Measurements from ENCODE around the gene PFAS. TPM values are rescaled to one million over a fixed set of nuclear protein-coding genes. Genes with fewer than 3 reads are reported as not detected.

PFAS gene
- total RNA-seq, 1 donor from 2014 or later, result 117 TPM

DNA sequence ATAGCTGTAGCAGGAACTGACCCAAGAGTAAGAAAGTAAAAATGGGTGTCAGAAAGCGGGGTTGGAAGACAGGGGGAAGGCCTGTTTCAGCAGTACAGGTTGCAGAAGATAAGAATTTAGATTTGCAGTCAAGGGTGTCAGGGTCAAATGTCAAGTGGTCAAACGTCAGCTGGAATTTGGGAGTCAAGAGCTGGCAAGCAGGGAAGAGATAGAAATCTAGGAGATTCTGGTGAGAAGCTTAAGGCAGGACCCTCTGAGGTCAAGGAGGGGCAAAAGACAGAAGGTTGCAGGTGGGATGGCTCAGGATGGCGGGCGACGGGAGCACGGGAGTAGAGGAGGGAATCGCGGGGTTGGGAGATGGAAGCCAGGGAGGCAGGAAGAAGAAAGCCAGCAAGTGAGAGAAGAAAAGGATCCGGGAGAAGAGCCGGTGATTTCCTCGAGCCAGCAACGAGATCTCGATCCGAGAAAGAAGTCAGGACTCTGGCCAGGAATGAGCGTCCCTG lies 45.8 kb downstream of the PFAS start:
- H3K4me3 Mint-ChIP-seq, result peak overlapping the region; percentile 92
- peak overlapping the region; percentile 93 for H3K27ac Mint-ChIP-seq
- H3K27me3 Mint-ChIP-seq, result no peaks in the 10 kb centered on the region
- H3K36me3 Mint-ChIP-seq, result no peaks in the 10 kb centered on the region
- no peak for TF ChIP-seq CTCF (conservative IDR thresholded peaks at IDR 0.05)
- DNase-seq (ENCODE audit: extremely low spot score, unreplicated experiment), result no peak
- H3K4me1 Mint-ChIP-seq (ENCODE audit: unreplicated experiment), result peaks cover 17% of the 10 kb centered on the region
- H3K9me3 Mint-ChIP-seq, result no peaks in the 10 kb centered on the region

DNA sequence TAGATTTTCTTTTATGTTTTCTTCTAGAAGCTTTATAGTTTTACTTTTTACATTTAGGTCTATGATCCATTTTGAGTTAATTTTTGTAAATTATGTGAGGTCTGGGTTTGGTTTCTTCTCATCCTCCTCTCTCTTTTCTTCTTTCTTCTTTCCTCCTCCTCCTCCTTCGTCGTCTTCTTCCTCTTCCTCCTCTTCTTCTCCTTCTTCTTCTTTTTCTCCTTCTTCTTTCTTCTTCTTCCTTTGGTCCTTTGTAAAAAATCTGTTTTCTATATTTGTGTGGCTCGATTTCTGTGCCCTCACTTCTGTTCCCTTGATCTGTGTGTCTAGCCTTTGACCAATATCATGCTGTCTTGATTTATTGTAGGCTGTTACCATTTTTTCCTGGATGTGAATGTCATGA lies 51.1 kb downstream of the PFAS start:
- peak overlapping the region; percentile 12 for H3K4me3 Mint-ChIP-seq
- H3K9me3 Mint-ChIP-seq, result no peaks in the 10 kb centered on the region
- no peak for DNase-seq (ENCODE audit: extremely low spot score, unreplicated experiment)
- H3K36me3 Mint-ChIP-seq, result no peaks in the 10 kb centered on the region
- no peak for TF ChIP-seq CTCF (conservative IDR thresholded peaks at IDR 0.05)
- H3K27me3 Mint-ChIP-seq, result no peaks in the 10 kb centered on the region
- H3K4me1 Mint-ChIP-seq (ENCODE audit: unreplicated experiment), result peaks cover 13% of the 10 kb centered on the region
- peak overlapping the region; percentile 19 for H3K27ac Mint-ChIP-seq

DNA sequence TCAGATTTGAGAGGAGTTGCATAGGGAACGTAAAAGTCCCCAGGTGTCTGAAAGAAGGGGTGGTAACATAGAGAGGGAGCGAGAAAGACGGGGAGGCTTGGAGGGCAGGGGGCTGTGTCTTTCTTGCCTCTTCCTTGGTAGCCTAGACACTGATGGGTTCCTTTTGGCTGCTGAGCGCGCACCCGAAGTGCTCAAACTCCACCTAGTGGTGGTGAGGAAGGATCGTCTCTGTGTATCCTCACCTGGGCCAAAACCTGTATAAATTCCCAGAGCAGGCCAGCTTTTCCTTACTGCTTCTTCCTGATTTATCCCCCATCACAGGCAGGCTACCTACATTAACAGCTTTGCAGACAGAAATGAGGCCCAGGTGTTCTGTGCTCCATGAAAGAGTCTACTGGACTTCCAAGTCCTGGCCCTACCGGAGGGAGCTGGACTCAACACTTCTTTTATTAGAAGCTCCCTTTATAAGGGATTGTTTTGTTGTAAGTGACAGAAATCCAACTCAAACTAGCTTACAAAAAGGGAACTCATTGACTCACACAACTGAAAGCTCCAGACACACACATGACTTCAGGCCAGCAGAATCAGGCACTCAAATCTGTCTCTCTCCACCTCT lies 51.6 kb downstream of the PFAS start:
- TF ChIP-seq CTCF (conservative IDR thresholded peaks at IDR 0.05), result peak; percentile 88
- Mint-ChIP-seq H3K4me1 (ENCODE audit: unreplicated experiment) (peaks cover 13% of the 10 kb centered on the region), H3K36me3 (no peaks in the 10 kb centered on the region), H3K27me3 (no peaks in the 10 kb centered on the region), H3K9me3 (no peaks in the 10 kb centered on the region), H3K27ac (peak overlapping the region; percentile 19), H3K4me3 (peak overlapping the region; percentile 12)
- DNase-seq (ENCODE audit: extremely low spot score, unreplicated experiment), result no peak

DNA sequence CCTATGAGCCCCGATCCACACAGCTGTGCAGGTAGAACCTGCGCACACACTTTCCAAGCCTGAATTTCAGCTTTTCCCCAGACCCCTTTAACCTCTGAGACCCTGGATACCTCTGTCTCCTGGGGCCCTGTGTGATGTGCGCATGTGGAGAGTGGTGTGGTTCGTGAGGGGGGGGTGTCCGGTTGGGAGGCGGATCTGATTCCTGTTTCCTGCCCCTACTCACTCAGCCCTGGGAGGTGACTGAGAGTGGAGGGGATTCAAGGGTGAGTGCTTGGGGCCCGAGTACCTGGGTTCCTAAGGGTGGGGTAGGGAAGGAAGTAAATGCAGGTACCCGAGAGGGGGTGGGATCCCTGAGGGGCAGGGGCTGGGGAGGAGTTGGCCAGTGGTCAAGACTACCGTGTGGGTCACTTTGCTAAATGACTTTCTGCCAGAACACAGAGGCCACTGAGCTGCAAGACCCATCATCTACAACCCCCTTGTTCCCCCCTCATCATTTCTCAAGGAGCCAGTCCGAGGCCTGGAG lies 61.6 kb downstream of the PFAS start:
- H3K27ac Mint-ChIP-seq, result no peak overlapping the region
- TF ChIP-seq CTCF (conservative IDR thresholded peaks at IDR 0.05), result no peak
- peaks cover 50% of the 10 kb centered on the region for H3K27me3 Mint-ChIP-seq
- no peak overlapping the region for H3K4me3 Mint-ChIP-seq
- DNase-seq (ENCODE audit: extremely low spot score, unreplicated experiment), result no peak
- H3K9me3 Mint-ChIP-seq, result no peaks in the 10 kb centered on the region
- no peaks in the 10 kb centered on the region for H3K36me3 Mint-ChIP-seq
- H3K4me1 Mint-ChIP-seq (ENCODE audit: unreplicated experiment), result peaks cover 4% of the 10 kb centered on the region

DNA sequence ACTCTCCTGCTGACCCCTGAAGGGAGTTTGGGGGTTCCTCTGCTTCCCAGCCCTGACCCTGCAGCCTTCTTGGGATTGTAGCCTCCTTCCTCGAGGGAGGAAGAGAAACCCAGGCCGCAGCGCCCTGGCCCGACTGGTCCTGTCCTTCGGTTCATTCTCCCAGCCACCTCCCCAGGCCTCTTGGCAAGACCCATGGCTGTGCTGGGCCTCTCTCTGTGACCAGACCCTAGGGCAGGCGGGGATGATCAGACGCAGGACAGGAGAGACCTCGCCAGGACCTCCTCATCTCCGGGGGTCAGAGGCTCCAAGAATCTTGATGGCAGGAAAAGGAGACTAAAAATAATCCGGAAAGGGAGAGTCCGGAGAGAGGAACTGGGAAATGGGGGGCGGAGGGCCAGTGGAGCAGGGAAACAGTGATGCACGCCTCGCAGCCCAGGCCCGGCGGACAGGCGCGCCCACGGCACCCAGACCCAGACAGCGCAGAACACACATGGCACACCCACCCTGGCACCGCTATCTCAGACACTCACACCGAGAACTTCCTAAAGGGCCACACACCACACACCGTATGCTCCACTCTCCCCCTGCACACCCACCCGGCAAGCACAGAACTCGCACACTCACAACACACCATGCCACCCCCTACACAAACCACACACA lies 62.2 kb downstream of the PFAS start:
- H3K9me3 Mint-ChIP-seq, result no peaks in the 10 kb centered on the region
- peaks cover 56% of the 10 kb centered on the region for H3K27me3 Mint-ChIP-seq
- no peaks in the 10 kb centered on the region for H3K36me3 Mint-ChIP-seq
- H3K4me3 Mint-ChIP-seq, result no peak overlapping the region
- H3K27ac Mint-ChIP-seq, result no peak overlapping the region
- no peak for DNase-seq (ENCODE audit: extremely low spot score, unreplicated experiment)
- peaks cover 4% of the 10 kb centered on the region for H3K4me1 Mint-ChIP-seq (ENCODE audit: unreplicated experiment)
- TF ChIP-seq CTCF (conservative IDR thresholded peaks at IDR 0.05), result no peak

All from type B pancreatic cell (in vitro differentiated cells).